K562 (cell line): ENCODE data around the gene FBL. TPM values are rescaled to one million over a fixed set of nuclear protein-coding genes. Genes with fewer than 3 reads are reported as not detected.
A peak's percentile ranks its signal among the peaks of the same experiment; 100 is the strongest.

Experiments used
- ARHGAP35 ChIP-seq: fragments of 450-650 bp; IDR thresholded peaks from 2 replicates; pipeline ENCODE4 v1.6.1; 2018; ENCODE audit not compliant: partially characterized antibody
- CCNT2 ChIP-seq: IDR thresholded peaks from 2 replicates; pipeline ENCODE4 v1.6.1; 2011; ENCODE audit warnings: borderline replicate concordance, low read depth, mild to moderate bottlenecking, moderate library complexity, mixed read lengths, low read length; ENCODE audit not compliant: insufficient read length; ENCODE audit errors: extremely low read depth
- EGR1 ChIP-seq: fragments of 450-650 bp; conservative IDR thresholded peaks from 2 replicates; pipeline ENCODE4 v1.6.1; 2017; ENCODE audit warnings: mild to moderate bottlenecking
- HSF4 ChIP-seq: fragments of 250-450 bp; sonication (Bioruptor Pico); IDR thresholded peaks from 2 replicates; pipeline ENCODE4 v2.1.2; 2022; ENCODE audit warnings: mild to moderate bottlenecking, moderate library complexity, borderline replicate concordance
- JUND ChIP-seq, 2 experiments: IDR thresholded peaks; 2 replicates in 1 of 2; 3 replicates in 1 of 2; pipeline ENCODE4 v1.6.1; 2011; ENCODE audit warnings: borderline replicate concordance in 2 of 2, low read depth in 2 of 2, low read length in 2 of 2, improper control_type of control experiment in 1 of 2, missing biosample characterization in 1 of 2, missing genetic modification characterization in 1 of 2, missing genetic modification reagents in 1 of 2
- MAFK ChIP-seq: IDR thresholded peaks from 2 replicates; pipeline ENCODE4 v1.6.1; 2011; ENCODE audit warnings: low read length, improper control_type of control experiment
- MYC ChIP-seq, 2 experiments: fragments of 250-450 bp in 1 of 2; sonication (Bioruptor Pico) in 1 of 2; IDR thresholded peaks; 2 replicates each; pipeline versions ENCODE4 v1.5.1 to v1.6.1; 2012 to 2021; ENCODE audit warnings: low read depth in 2 of 2, borderline replicate concordance in 1 of 2, improper control_type of control experiment in 1 of 2, low read length in 1 of 2, mild to moderate bottlenecking in 1 of 2, moderate library complexity in 1 of 2
- PRMT5 ChIP-seq: sonication (generic); formaldehyde crosslinking; IDR thresholded peaks from 2 replicates; pipeline ENCODE4 v1.5.0; 2020; ENCODE audit warnings: missing genetic modification reagents
- RBBP5 ChIP-seq: fragments of 200-600 bp; sonication (generic); IDR thresholded peaks from 2 replicates; pipeline ENCODE4 v1.6.1; 2012; ENCODE audit warnings: borderline replicate concordance, mild to moderate bottlenecking, low read length, control low read depth, inconsistent platforms; ENCODE audit not compliant: insufficient read depth, poor library complexity, severe bottlenecking
- SIN3A ChIP-seq, 2 experiments: fragments of 150-350 bp in 1 of 2; IDR thresholded peaks; 2 replicates each; pipeline ENCODE4 v1.6.1; 2011 to 2016; ENCODE audit warnings: borderline replicate concordance in 2 of 2, low read depth in 2 of 2, low read length in 2 of 2, mild to moderate bottlenecking in 2 of 2, moderate library complexity in 2 of 2; ENCODE audit not compliant: control insufficient read depth in 1 of 2
- TRIM28 ChIP-seq: fragments of 450-650 bp; IDR thresholded peaks from 2 replicates; pipeline ENCODE4 v1.6.1; 2017
- ZFPM2 ChIP-seq: fragments of 250-450 bp; sonication (Bioruptor Pico); IDR thresholded peaks from 2 replicates; pipeline ENCODE4 v1.5.1; 2022; ENCODE audit warnings: mild to moderate bottlenecking
- ZNF121 ChIP-seq: sonication (generic); formaldehyde crosslinking; conservative IDR thresholded peaks from 2 replicates; pipeline ENCODE4 v1.8.0; 2022; ENCODE audit warnings: missing genetic modification reagents
- ZNF274 ChIP-seq: IDR thresholded peaks from 2 replicates; pipeline ENCODE4 v1.6.1; 2011; ENCODE audit warnings: low read depth, mild to moderate bottlenecking, low read length, moderate library complexity, borderline replicate concordance
- ZNF444 ChIP-seq: fragments of 250-450 bp; sonication (Bioruptor Pico); IDR thresholded peaks from 2 replicates; pipeline ENCODE4 v1.4.0; 2020; ENCODE audit warnings: mild to moderate bottlenecking, moderate library complexity
- ZNF584 ChIP-seq: fragments of 200-800 bp; sonication (Bioruptor generic); IDR thresholded peaks from 2 replicates; pipeline ENCODE4 v1.6.1; 2016; ENCODE audit warnings: low read depth, mild to moderate bottlenecking, missing genetic modification characterization, missing compliant biosample characterization
- ZNF644 ChIP-seq: fragments of 200-800 bp; sonication (Bioruptor generic); IDR thresholded peaks from 2 replicates; pipeline ENCODE4 v1.6.1; 2016; ENCODE audit warnings: low read depth, missing genetic modification characterization, missing compliant biosample characterization
- polyA plus RNA-seq, 8 experiments: library from polyadenylated mRNA; depleted of rRNA in 4 of 8; stranded (reverse) in 5 of 8; unstranded in 3 of 8; fragments of >200 nt; fragmentation: Nextera tagmentation in 2 of 8; fragmentation: Illumina TruSeq in 1 of 8; extraction: Ambion mirVana in 2 of 8; extraction: Trizol in 1 of 8; gene quantifications; 2 replicates each; pipeline versions ENCODE4 v1.2.1 to v1.2.3, GENCODE V29; 2011 to 2014; ENCODE audit warnings: inconsistent platforms in 1 of 8, missing spikeins in 1 of 8
- total RNA-seq, 7 experiments: library from RNA; depleted of rRNA in 6 of 7; stranded (reverse); fragments of >200 nt in 6 of 7; fragmentation: Illumina TruSeq in 2 of 7; extraction: Trizol in 2 of 7; gene quantifications; 2 replicates each; pipeline versions ENCODE4 v1.2.1 to v1.2.3, GENCODE V29; 2011 to 2021; ENCODE audit warnings: low replicate concordance in 1 of 7
- TF ChIP-seq, protein P1 (sequence below): fragments of 150-350 bp; conservative IDR thresholded peaks from 2 replicates; pipeline ENCODE4 v1.6.1; 2014; ENCODE audit warnings: low read length
- TF ChIP-seq, protein P2 (sequence below): sonication (generic); formaldehyde crosslinking; IDR thresholded peaks from 2 replicates; pipeline ENCODE4 v1.8.1; 2023; ENCODE audit warnings: mild to moderate bottlenecking, missing genetic modification reagents
- TF ChIP-seq, protein P3 (sequence below), 2 experiments: IDR thresholded peaks; 2 replicates each; pipeline ENCODE4 v1.6.1; 2011; ENCODE audit warnings: borderline replicate concordance in 1 of 2, control low read depth in 1 of 2, low read depth in 1 of 2, low read length in 1 of 2, mild to moderate bottlenecking in 1 of 2, mixed read lengths in 1 of 2, moderate library complexity in 1 of 2; ENCODE audit not compliant: insufficient read depth in 1 of 2, insufficient read length in 1 of 2, poor library complexity in 1 of 2, severe bottlenecking in 1 of 2; ENCODE audit errors: extremely low read depth in 1 of 2

FBL gene
- total and polyA plus RNA-seq, 9 of the 15 experiments (the other 6 are each of a cell fraction or from before 2014, with no cell fraction given), result 201 to 1,696 (median 696) TPM

DNA sequence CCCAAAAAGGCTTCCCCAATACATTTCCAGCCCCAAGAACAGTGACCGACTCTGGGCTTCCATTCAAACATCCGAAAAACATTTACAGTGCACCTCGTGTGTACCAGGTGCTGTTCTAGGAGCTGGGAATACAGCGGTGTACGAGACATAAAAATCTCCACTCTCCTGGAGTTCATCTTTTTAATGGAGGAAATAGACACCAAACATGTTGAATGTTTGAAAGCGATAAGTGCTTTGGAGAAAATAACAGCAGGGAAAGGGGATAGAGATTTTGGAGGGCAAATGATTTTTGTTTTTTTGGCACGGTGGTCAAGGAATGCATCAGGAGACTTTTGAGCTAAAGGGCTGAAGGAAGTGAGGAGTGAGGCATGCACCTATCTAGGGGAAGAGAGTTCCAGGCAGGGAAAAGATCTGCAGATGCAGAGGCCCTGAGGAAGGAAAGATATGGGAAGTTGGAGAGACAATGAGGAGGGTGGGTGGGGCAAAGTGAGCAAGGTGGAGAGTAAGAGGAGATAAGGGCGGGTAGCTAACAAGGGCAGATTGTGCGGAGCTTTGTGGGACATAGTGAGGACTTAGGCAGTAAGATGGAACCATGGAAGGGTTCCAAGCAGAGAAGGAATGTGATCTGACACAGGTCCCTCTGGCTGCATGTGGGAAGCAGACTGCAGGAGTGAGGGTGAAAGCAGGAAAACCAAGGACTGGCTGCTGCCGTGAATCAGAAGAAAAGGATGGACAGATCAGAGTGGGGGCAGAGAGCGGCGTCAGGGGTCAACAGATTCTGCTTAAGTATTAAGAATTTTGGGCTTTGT is 703 bp upstream of the FBL start (continued):
- TF ChIP-seq JUND (IDR thresholded peaks at IDR 0.05; ENCODE audit: borderline replicate concordance, low read depth, low read length), result 0 out of 2 replicates have a peak, but pooled peaks have one; percentile 2
- no peak; the same call in 2 of the 3 replicates for TF ChIP-seq JUND (tag; IDR thresholded peaks at IDR 0.05; ENCODE audit: borderline replicate concordance, low read depth, low read length)
- 0 out of 4 replicates have a peak, but pooled peaks of 1 of the 2 experiments have one; percentile 4 for TF ChIP-seq SIN3A (IDR thresholded peaks at IDR 0.05; ENCODE audit: borderline replicate concordance in 2 of 2, control insufficient read depth in 1 of 2, low read depth in 2 of 2, low read length in 2 of 2)
- no peak for TF ChIP-seq MAFK
- 0 out of 2 replicates have a peak, but pooled peaks have one; percentile 26 for TF ChIP-seq MYC (IDR thresholded peaks at IDR 0.05; ENCODE audit: low read depth, low read length)
- no peak for TF ChIP-seq MYC (CRISPR knock-in tag; IDR thresholded peaks at IDR 0.05; ENCODE audit: borderline replicate concordance, low read depth)
- TF ChIP-seq, protein P1, sequence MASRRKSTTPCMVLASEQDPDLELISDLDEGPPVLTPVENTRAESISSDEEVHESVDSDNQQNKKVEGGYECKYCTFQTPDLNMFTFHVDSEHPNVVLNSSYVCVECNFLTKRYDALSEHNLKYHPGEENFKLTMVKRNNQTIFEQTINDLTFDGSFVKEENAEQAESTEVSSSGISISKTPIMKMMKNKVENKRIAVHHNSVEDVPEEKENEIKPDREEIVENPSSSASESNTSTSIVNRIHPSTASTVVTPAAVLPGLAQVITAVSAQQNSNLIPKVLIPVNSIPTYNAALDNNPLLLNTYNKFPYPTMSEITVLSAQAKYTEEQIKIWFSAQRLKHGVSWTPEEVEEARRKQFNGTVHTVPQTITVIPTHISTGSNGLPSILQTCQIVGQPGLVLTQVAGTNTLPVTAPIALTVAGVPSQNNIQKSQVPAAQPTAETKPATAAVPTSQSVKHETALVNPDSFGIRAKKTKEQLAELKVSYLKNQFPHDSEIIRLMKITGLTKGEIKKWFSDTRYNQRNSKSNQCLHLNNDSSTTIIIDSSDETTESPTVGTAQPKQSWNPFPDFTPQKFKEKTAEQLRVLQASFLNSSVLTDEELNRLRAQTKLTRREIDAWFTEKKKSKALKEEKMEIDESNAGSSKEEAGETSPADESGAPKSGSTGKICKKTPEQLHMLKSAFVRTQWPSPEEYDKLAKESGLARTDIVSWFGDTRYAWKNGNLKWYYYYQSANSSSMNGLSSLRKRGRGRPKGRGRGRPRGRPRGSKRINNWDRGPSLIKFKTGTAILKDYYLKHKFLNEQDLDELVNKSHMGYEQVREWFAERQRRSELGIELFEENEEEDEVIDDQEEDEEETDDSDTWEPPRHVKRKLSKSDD, result no peak
- TF ChIP-seq ZNF444 (CRISPR knock-in tag), result no peak
- no peak for TF ChIP-seq ARHGAP35
- TF ChIP-seq ZNF644 (tag), result no peak
- TF ChIP-seq TRIM28, result no peak
- no peak for TF ChIP-seq ZNF584 (CRISPR knock-in tag)
- no peak for TF ChIP-seq HSF4 (CRISPR knock-in tag)
- no peak for TF ChIP-seq CCNT2
- TF ChIP-seq, protein P2, sequence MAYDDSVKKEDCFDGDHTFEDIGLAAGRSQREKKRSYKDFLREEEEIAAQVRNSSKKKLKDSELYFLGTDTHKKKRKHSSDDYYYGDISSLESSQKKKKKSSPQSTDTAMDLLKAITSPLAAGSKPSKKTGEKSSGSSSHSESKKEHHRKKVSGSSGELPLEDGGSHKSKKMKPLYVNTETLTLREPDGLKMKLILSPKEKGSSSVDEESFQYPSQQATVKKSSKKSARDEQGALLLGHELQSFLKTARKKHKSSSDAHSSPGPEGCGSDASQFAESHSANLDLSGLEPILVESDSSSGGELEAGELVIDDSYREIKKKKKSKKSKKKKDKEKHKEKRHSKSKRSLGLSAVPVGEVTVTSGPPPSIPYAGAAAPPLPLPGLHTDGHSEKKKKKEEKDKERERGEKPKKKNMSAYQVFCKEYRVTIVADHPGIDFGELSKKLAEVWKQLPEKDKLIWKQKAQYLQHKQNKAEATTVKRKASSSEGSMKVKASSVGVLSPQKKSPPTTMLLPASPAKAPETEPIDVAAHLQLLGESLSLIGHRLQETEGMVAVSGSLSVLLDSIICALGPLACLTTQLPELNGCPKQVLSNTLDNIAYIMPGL, result 0 out of 2 replicates have a peak, but pooled peaks have one; percentile 1
- no peak for TF ChIP-seq RBBP5
- no peak for TF ChIP-seq ZNF121 (CRISPR knock-in tag)
- TF ChIP-seq, protein P3, sequence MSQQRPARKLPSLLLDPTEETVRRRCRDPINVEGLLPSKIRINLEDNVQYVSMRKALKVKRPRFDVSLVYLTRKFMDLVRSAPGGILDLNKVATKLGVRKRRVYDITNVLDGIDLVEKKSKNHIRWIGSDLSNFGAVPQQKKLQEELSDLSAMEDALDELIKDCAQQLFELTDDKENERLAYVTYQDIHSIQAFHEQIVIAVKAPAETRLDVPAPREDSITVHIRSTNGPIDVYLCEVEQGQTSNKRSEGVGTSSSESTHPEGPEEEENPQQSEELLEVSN (IDR thresholded peaks at IDR 0.05; ENCODE audit: borderline replicate concordance in 1 of 2, extremely low read depth in 1 of 2, insufficient read depth in 1 of 2, insufficient read length in 1 of 2, low read depth in 1 of 2, low read length in 1 of 2, poor library complexity in 1 of 2, severe bottlenecking in 1 of 2), result no peak
- TF ChIP-seq ZFPM2, result no peak
- no peak for TF ChIP-seq PRMT5
- TF ChIP-seq ZNF274, result no peak
- no peak for TF ChIP-seq EGR1
